Fibroblast of mammary gland (primary cell): ENCODE data around the gene EVC.
A peak's percentile ranks its signal among the peaks of the same experiment; 100 is the strongest.

Experiments used
- DNase-seq: peaks from one replicate; pipeline ENCODE4 v3.0.0-alpha.2; 2010; ENCODE audit warnings: low read depth
- H3K4me3 ChIP-seq: 2 replicates; pipeline ENCODE4 v1.5.1; 2011; ENCODE audit warnings: low read depth, mild to moderate bottlenecking, low read length, moderate library complexity; ENCODE audit not compliant: control insufficient read depth
- TF ChIP-seq, protein P1 (sequence below): conservative IDR thresholded peaks from 2 replicates; pipeline ENCODE4 v1.5.1; 2011; ENCODE audit warnings: low read depth, low read length, inconsistent platforms; ENCODE audit not compliant: control insufficient read depth, insufficient read depth

EVC gene

DNA sequence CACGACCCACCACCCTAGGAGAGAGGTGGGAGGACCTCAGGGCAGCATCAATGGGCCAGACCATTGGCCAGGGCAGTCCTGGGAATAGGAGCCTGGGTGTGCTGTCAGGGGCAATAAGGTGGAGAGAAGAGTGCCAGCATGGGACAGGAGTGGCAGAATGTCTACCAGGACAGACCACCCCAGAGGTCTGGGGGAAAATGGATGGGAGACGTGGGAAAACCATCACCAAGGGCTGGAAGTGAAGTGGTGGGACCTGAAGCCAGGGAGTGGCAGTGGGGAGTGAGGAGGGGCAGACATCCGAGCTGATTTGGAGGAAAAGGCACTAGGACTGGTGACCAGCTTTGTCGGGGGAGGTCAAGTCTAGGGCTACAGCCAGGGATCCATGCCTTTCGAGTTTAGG lies 3.6 kb upstream of the EVC start:
- TF ChIP-seq, protein P1, sequence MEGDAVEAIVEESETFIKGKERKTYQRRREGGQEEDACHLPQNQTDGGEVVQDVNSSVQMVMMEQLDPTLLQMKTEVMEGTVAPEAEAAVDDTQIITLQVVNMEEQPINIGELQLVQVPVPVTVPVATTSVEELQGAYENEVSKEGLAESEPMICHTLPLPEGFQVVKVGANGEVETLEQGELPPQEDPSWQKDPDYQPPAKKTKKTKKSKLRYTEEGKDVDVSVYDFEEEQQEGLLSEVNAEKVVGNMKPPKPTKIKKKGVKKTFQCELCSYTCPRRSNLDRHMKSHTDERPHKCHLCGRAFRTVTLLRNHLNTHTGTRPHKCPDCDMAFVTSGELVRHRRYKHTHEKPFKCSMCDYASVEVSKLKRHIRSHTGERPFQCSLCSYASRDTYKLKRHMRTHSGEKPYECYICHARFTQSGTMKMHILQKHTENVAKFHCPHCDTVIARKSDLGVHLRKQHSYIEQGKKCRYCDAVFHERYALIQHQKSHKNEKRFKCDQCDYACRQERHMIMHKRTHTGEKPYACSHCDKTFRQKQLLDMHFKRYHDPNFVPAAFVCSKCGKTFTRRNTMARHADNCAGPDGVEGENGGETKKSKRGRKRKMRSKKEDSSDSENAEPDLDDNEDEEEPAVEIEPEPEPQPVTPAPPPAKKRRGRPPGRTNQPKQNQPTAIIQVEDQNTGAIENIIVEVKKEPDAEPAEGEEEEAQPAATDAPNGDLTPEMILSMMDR, result no peak
- H3K4me3 ChIP-seq, result peak overlapping the region; percentile 68
- DNase-seq, result no peak

DNA sequence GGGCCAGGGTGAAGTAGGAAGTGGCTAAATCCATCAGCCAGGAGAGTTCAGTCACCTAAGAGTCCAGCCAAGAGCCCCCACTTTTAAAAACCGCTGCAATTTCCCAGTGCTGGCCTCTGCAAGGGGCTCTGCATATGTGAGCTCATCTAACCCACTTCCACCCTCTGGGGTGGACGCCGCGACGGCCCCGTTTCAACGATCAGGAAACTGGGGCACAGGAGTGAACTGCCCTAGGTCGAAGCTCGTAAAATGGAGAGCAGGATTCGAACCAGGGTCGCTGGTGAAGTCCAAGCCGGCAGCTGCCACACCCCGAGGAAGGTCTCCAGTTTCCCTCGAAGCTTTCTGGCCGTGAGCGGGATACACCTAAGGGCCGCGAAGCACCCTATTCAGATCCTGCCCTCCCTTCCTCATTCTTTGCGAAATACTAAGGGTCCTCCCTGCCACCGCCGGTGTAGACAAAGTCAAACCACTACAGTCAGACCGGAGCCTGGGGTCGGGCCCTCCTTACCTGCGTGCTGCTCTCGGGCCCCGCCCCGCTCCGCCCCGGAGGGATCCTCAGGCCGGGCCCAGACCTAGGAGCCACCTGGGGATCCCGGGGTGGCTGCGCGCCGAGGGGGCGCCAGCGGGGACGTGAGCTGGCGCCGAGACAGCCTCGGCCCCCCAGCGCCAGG lies 3.1 kb upstream of the EVC start:
- TF ChIP-seq, protein P1, result no peak
- peak overlapping the region; percentile 68 for H3K4me3 ChIP-seq
- DNase-seq, result no peak

DNA sequence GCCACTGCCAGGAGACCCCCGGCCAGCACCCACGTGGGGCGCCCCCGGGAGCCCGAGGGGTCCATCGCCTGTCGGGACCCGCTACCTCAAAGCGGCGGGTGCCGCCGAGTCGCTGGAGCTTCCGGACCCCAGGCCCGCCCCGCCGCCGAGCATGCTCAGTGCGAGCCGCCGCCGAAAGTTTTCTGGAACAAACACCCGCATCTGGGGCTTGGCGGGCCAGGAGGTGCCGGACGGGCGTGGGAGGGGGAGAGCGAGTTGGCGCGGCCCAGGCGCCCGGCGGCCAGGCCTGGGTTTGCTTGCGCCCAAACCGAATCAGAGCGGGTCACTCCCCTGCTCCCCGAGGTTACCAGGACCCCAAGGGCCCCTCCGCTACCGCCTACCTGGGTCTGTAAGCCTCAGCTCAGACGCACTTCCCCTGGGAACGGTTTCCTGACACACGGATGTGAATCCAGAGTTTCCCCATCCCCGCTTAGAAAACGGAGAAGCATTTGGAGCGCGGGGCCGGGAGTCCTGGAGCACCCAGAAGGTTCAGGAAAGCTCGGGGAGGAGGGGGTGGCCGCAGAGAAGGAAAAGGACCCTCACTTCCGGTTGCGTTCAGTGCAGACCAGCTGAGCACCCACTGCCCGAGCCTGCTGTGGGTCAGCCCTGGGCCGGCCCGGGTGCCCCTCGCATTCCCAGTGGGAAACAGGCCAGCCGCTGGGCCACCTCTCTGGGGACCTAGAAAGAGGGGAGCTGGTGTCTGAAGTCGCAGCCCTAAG lies 2.4 kb upstream of the EVC start, which contains the start of gene EVC2:
TSS of gene EVC2 (minus strand) at position 111 of the 758 bp plus-strand sequence. CDS start at position 65, 46 bp downstream.
- H3K4me3 ChIP-seq, result peak within 1 kb of the TSS; percentile 68
- TF ChIP-seq, protein P1, result no peak
- peak; percentile 62 for DNase-seq

DNA sequence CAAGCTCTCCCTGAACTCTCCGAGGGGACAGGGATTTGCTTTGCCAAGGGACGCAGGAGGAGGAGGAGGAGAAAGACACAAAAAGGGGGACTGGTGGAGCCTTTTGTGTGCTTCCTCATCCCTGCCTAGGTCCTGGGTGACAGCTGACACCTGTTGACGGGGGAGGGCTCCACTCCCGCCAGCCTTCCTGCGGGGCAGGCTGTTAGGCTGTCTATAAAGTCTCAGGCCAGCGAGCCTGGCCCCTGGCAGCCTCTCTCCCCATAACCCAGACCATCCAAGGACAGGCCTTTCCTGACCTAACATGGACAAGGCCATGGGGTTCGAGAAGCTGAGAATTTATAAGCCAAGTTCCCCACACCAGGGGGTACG lies 1.8 kb upstream of the EVC start:
- DNase-seq, result no peak
- H3K4me3 ChIP-seq, result no peak overlapping the region

DNA sequence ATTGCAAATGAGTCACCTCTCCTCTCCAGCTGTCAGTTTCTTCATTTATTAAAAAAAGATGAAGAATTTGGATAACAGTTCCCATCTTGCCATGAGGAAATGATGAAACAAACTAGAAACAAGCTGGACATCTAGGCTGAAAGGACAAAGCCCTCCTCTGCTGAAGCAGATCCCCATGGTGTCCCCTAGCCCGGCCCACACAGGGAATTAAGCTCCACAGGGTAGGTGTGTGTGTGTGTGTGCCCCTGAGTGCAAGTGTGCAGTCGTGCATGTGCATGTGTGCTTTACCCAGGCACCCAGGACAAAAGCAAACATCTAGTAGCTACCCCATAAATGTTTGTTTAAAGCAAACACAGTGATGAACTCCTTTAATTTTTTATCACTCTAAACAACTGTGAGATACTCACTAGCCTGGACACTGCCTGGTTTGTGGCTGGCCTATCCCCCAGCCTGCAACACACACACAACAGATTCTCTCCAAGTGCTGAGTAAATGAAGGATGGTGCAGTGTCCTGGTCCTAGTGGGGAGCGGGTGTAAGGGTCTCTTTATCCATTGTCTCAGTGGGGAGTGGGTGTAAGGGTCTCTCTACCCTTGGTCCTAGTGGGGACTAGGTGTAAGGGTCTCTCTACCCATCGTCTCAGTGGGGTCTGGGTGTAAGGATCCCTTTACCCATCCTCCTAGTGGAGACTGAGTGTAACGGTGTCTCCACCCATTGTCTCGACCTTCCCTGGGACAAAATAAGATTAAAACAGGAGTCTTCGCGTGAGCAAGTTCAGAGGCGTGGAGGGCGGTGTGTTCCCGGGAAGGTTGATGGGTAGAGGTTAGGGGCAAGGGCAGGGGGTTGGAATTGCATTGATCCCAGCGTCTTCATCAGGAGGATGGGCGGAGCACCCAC lies 688 bp upstream of the EVC start:
- TF ChIP-seq, protein P1, result peak; percentile 48
- no peak for DNase-seq
- peak overlapping the region; percentile 48 for H3K4me3 ChIP-seq

More for the DNA sequence above, 1.8 kb upstream of the EVC start:
- TF ChIP-seq, protein P1, result no peak

DNA sequence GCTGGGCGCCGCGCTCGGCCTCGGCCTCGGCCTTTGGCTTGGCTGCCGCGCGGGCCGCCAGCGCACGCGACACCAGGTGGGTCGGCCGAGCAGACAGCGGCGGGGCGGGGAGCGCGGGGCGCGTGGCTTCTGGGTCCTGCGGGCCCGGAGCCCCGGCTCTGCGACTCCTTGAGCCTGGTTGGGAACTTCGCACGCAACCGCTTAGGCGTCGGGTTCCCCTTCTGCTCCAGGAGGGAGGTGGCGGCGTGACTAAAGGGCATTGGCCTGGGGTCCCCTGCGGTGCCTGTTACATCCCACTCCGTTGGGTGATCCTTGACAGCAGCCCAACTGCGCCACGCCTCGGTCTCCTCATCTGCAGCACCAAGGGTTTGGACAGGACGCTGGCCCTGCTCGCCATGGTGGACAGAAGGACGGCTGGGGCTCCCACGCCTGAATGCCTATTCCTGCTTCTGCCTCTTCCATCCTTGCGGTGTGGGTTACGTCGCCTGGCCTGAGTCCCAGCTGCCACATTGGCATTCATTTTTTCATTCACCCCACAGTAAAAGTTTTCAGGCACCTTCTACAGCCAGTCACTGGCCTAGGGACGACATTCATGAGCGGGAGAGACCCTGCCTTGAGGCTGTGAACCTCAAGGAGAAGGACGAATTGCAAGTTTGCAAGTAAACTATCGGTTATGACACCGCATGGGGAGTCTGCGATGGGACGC lies 631 bp downstream of the EVC start:
- peak overlapping the region; percentile 81 for H3K4me3 ChIP-seq
- TF ChIP-seq, protein P1, result no peak
- peak; percentile 56 for DNase-seq
